Loucy (cell line): ENCODE results near the gene CAGE1.
A peak's percentile ranks its signal among the peaks of the same experiment; 100 is the strongest.

Experiments
- H2AFZ ChIP-seq: fragments of 200-600 bp; sonication (generic); 2 replicates; pipeline ENCODE4 v1.6.0; 2016; ENCODE audit warnings: antibody characterized with exemption, mild to moderate bottlenecking, low read length, moderate library complexity
- H3F3A ChIP-seq: fragments of 200-600 bp; 2 replicates; pipeline ENCODE4 v1.6.0; 2016; ENCODE audit warnings: antibody characterized with exemption, low read depth, mild to moderate bottlenecking
- H3K27me3 ChIP-seq: fragments of 200-600 bp; sonication (generic); 2 replicates; pipeline ENCODE4 v1.6.1; 2014; ENCODE audit warnings: low read length, mild to moderate bottlenecking; ENCODE audit not compliant: insufficient read depth, poor library complexity, severe bottlenecking
- H3K36me3 ChIP-seq: fragments of 200-600 bp; sonication (generic); 2 replicates; pipeline ENCODE4 v1.6.1; 2016; ENCODE audit warnings: low read length; ENCODE audit not compliant: insufficient read depth
- H3K4me1 ChIP-seq: fragments of 200-600 bp; sonication (generic); 2 replicates; pipeline ENCODE4 v1.5.1; 2014; ENCODE audit warnings: low read length, mild to moderate bottlenecking; ENCODE audit not compliant: insufficient read depth, poor library complexity, severe bottlenecking
- H3K4me2 ChIP-seq: fragments of 200-600 bp; sonication (generic); 2 replicates; pipeline ENCODE4 v1.6.0; 2014; ENCODE audit warnings: antibody characterized with exemption, low read length, low read depth, mild to moderate bottlenecking; ENCODE audit not compliant: poor library complexity, severe bottlenecking
- H3K4me3 ChIP-seq: fragments of 200-600 bp; sonication (generic); 2 replicates; pipeline ENCODE4 v1.5.1; 2014; ENCODE audit warnings: low read length, mild to moderate bottlenecking, mixed read lengths; ENCODE audit not compliant: poor library complexity, severe bottlenecking
- H3K79me2 ChIP-seq: fragments of 200-600 bp; sonication (generic); 2 replicates; pipeline ENCODE4 v1.6.1; 2014; ENCODE audit warnings: low read length; ENCODE audit not compliant: insufficient read depth
- H3K9ac ChIP-seq: fragments of 200-600 bp; sonication (generic); 2 replicates; pipeline ENCODE4 v1.6.0; 2014; ENCODE audit warnings: mild to moderate bottlenecking, low read depth, low read length, moderate library complexity; ENCODE audit not compliant: poor library complexity, severe bottlenecking
- H3K9me2 ChIP-seq: fragments of 200-600 bp; sonication (generic); replicated peaks from 2 replicates; pipeline ENCODE4 v1.6.1; 2016; ENCODE audit warnings: low read depth, low read length, mixed read lengths
- H3K9me3 ChIP-seq: fragments of 200-600 bp; sonication (generic); 2 replicates; pipeline ENCODE4 v1.6.1; 2014; ENCODE audit warnings: mild to moderate bottlenecking, antibody characterized with exemption, low read length, low read depth; ENCODE audit not compliant: insufficient read depth
- H4K20me1 ChIP-seq: fragments of 200-600 bp; sonication (generic); 2 replicates; pipeline ENCODE4 v1.6.0; 2014; ENCODE audit warnings: antibody characterized with exemption, low read length, mild to moderate bottlenecking; ENCODE audit not compliant: insufficient read depth, poor library complexity, severe bottlenecking
- EZH2phosphoT487 ChIP-seq: fragments of 200-600 bp; IDR thresholded peaks from 2 replicates; pipeline ENCODE4 v1.6.1; 2018; ENCODE audit warnings: antibody characterized with exemption, mild to moderate bottlenecking, moderate library complexity, borderline replicate concordance
- TF ChIP-seq, protein P1 (sequence below): fragments of 200-600 bp; sonication (generic); conservative IDR thresholded peaks from 2 replicates; pipeline ENCODE4 v1.5.1; 2014; ENCODE audit warnings: mild to moderate bottlenecking, antibody characterized with exemption, low read length

Gene CAGE1

DNA sequence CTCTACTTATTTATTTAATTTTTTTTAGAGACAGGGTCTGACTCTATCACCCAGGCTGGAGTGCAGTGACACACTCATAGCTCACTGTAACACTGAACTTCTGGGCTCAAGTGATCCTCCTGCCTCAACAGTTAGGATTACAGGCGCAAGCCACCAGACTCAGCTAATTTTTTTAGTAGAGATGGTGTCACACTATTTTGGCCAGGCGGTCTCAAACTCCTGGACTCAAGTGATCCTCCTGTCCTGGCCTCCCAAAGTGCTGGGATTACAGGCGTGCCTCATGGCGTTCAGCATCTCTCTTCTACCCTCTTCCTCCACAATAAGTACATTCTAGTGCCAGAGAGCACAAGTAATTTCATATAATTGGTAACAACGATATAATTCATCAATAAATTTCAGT lies 82.0 kb downstream of the CAGE1 start:
- TF ChIP-seq, protein P1, sequence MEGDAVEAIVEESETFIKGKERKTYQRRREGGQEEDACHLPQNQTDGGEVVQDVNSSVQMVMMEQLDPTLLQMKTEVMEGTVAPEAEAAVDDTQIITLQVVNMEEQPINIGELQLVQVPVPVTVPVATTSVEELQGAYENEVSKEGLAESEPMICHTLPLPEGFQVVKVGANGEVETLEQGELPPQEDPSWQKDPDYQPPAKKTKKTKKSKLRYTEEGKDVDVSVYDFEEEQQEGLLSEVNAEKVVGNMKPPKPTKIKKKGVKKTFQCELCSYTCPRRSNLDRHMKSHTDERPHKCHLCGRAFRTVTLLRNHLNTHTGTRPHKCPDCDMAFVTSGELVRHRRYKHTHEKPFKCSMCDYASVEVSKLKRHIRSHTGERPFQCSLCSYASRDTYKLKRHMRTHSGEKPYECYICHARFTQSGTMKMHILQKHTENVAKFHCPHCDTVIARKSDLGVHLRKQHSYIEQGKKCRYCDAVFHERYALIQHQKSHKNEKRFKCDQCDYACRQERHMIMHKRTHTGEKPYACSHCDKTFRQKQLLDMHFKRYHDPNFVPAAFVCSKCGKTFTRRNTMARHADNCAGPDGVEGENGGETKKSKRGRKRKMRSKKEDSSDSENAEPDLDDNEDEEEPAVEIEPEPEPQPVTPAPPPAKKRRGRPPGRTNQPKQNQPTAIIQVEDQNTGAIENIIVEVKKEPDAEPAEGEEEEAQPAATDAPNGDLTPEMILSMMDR: no peak
- no peak for TF ChIP-seq EZH2phosphoT487
- Histone ChIP-seq H3K79me2 (peaks cover 92% of the 10 kb centered on the region), H4K20me1 (peaks cover 78% of the 10 kb centered on the region), H3K36me3 (peaks cover 63% of the 10 kb centered on the region), H3F3A (no peaks in the 10 kb centered on the region), H3K27me3 (peaks cover under 1% of the 10 kb centered on the region), H3K4me1 (peaks cover 47% of the 10 kb centered on the region), H2AFZ (no peak overlapping the region), H3K9me3 (no peaks in the 10 kb centered on the region), H3K4me2 (peak overlapping the region; percentile 81), H3K9me2 (no peaks in the 10 kb centered on the region), H3K4me3 (peak overlapping the region; percentile 60), H3K9ac (peak overlapping the region; percentile 47)

DNA sequence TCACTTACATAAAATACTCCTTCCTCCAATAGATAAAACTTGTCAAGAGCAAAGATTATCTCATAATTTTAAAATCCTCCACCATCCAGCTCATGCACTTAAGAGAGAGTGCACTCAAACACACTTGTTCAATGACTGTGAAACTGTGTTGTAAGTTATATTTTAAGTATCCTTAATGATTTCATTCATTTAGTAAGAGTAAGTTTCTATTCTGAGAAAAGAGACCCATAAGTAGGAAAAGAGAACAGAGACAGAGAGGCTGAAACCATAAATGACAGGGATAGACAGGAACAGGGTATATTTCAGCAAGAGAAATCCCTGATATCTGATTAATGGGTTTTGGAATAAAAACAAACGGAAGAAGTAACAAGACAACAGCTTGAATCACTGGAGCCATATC lies 84.7 kb downstream of the CAGE1 start:
- peaks cover 34% of the 10 kb centered on the region for H3K4me1 ChIP-seq
- no peaks in the 10 kb centered on the region for H3F3A ChIP-seq
- H3K79me2 ChIP-seq: peaks cover 82% of the 10 kb centered on the region
- peak overlapping the region; percentile 6 for H3K9ac ChIP-seq
- H3K4me2 ChIP-seq: peak overlapping the region; percentile 61
- H4K20me1 ChIP-seq: peaks cover 64% of the 10 kb centered on the region
- peak overlapping the region; percentile 15 for H3K4me3 ChIP-seq
- peaks cover 86% of the 10 kb centered on the region for H3K36me3 ChIP-seq
- TF ChIP-seq, protein P1: no peak
- no peak for TF ChIP-seq EZH2phosphoT487
- H3K9me3 ChIP-seq: no peaks in the 10 kb centered on the region
- H3K9me2 ChIP-seq: no peaks in the 10 kb centered on the region
- H3K27me3 ChIP-seq: no peaks in the 10 kb centered on the region
- H2AFZ ChIP-seq: no peak overlapping the region

DNA sequence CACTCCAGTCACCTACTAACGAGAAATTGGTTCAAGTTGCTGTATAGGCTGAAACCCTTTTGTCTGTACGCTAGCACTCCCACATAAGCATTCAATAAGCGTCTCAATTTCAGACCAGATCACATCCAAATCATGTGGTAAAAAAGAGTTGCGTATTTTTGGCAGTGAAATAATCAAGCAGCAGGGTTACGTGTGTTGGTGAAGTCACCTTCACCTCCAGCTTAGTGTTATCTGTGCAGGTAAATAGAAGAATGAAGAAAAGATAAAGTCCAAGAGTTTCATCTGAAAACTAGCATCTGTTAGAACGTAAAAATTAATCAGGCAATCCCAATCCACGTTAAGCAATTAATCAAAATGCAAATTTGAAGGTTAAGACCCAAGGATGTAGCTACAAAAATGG lies 87.8 kb downstream of the CAGE1 start:
- Histone ChIP-seq H3K4me3 (no peak overlapping the region), H3K9me3 (no peaks in the 10 kb centered on the region), H3K4me2 (no peak overlapping the region), H4K20me1 (peaks cover 49% of the 10 kb centered on the region), H3K4me1 (peaks cover 19% of the 10 kb centered on the region), H3K9me2 (no peaks in the 10 kb centered on the region), H2AFZ (no peak overlapping the region), H3K27me3 (no peaks in the 10 kb centered on the region), H3F3A (no peaks in the 10 kb centered on the region), H3K9ac (no peak overlapping the region), H3K36me3 (peaks cover 90% of the 10 kb centered on the region), H3K79me2 (peaks cover 60% of the 10 kb centered on the region)
- no peak for TF ChIP-seq EZH2phosphoT487
- TF ChIP-seq, protein P1: no peak
